Fibroblast of lung (primary cell): ENCODE data around the gene OXLD1.

ENCODE experiments used
- EZH2 ChIP-seq: IDR thresholded peaks from 2 replicates; pipeline ENCODE4 v1.5.1; 2012; ENCODE audit warnings: low read length, control low read depth, mild to moderate bottlenecking; ENCODE audit errors: missing control alignments
- TF ChIP-seq, protein P1 (sequence below), 2 donors: IDR thresholded peaks in 1 of 2; conservative IDR thresholded peaks in 1 of 2; 1 replicate in 1 of 2; 2 replicates in 1 of 2; pipeline ENCODE4 v1.5.1; 2011 to 2012; ENCODE audit warnings: low read length in 2 of 2, control low read depth in 1 of 2, inconsistent platforms in 1 of 2, low read depth in 1 of 2, mild to moderate bottlenecking in 1 of 2

DNA sequence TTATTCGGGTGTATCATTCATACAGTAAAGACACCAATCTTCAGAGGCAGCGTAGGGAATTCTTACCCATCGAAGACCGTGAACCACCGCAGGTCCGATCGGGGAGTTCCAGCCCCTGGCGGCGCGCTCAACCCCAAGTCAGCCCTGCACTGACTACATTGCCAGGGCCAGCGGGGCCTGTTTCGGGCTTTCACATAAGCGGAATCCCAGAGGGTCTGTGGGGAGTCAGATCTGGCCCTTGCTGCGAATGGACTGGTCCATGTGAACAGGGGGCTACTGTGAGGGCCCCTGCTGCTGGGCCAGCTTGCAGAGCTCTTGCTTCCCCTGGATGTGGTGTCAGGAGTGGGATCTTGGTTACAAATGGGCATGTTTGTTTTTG is 17.7 kb downstream of the OXLD1 start:
- TF ChIP-seq, protein P1, sequence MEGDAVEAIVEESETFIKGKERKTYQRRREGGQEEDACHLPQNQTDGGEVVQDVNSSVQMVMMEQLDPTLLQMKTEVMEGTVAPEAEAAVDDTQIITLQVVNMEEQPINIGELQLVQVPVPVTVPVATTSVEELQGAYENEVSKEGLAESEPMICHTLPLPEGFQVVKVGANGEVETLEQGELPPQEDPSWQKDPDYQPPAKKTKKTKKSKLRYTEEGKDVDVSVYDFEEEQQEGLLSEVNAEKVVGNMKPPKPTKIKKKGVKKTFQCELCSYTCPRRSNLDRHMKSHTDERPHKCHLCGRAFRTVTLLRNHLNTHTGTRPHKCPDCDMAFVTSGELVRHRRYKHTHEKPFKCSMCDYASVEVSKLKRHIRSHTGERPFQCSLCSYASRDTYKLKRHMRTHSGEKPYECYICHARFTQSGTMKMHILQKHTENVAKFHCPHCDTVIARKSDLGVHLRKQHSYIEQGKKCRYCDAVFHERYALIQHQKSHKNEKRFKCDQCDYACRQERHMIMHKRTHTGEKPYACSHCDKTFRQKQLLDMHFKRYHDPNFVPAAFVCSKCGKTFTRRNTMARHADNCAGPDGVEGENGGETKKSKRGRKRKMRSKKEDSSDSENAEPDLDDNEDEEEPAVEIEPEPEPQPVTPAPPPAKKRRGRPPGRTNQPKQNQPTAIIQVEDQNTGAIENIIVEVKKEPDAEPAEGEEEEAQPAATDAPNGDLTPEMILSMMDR (conservative IDR thresholded peaks at IDR 0.05 in 1 of 2, IDR thresholded peaks at IDR 0.05 in 1 of 2; ENCODE audit: low read depth in 1 of 2, low read length in 2 of 2), result no peak
- peak; percentile 11 for TF ChIP-seq EZH2
